Gastrocnemius medialis (tissue), 4 donors: ENCODE measurements around the gene SLC8A3.

Source experiments
- CTCF ChIP-seq, 5 experiments: fragments of 450-650 bp in 3 of 5; fragments of 200-600 bp in 2 of 5; sonication (generic) in 2 of 5; IDR thresholded peaks in 4 of 5; conservative IDR thresholded peaks in 1 of 5; 1 replicate in 4 of 5; 2 replicates in 1 of 5; pipeline ENCODE4 v1.5.1; 2016 to 2019; ENCODE audit warnings: antibody characterized with exemption in 5 of 5, mild to moderate bottlenecking in 3 of 5, moderate library complexity in 3 of 5
- POLR2A ChIP-seq, 2 donors: fragments of 450-650 bp; IDR thresholded peaks; one replicate each; pipeline ENCODE4 v1.6.1; 2017; ENCODE audit warnings: antibody characterized with exemption in 2 of 2, mild to moderate bottlenecking in 2 of 2, moderate library complexity in 2 of 2

GRCh38 chr14:70032447-70032846 lies 156.3 kb downstream of the SLC8A3 start:
- TF ChIP-seq POLR2A (IDR thresholded peaks at IDR 0.05) = no peak
- TF ChIP-seq CTCF (IDR thresholded peaks at IDR 0.05 in 4 of 5, conservative IDR thresholded peaks at IDR 0.05 in 1 of 5) = no peak
